HG02938 (cell line): Measurements from ENCODE around the gene SNX19.
"Not testable (repeated sequence)": the region's sequence is repeated elsewhere in the genome, so short reads cannot be mapped to it uniquely, and the experiment has no call there.

Source experiments
- ATAC-seq: cut with Tn5 transposase; IDR thresholded peaks from one replicate; pipeline ENCODE4 v1.9.1; 2021; ENCODE audit warnings: mild to moderate bottlenecking, moderate library complexity; ENCODE audit not compliant: unreplicated experiment

The SNX19 gene

GRCh38 chr11:130916238-130916855 lies at the start of gene SNX19:
Gene SNX19, minus strand, starts transcription at chr11:130916479. Its CDS starts 540 bp downstream, at chr11:130915939.
- peak; percentile 97 for ATAC-seq

- no peak for ATAC-seq
These were observed 47.9 kb upstream of the SNX19 start for GRCh38 chr11:130964058-130964792.

GRCh38 chr11:130947889-130948288 lies 31.6 kb upstream of the SNX19 start:
- ATAC-seq, result no peak

DNA sequence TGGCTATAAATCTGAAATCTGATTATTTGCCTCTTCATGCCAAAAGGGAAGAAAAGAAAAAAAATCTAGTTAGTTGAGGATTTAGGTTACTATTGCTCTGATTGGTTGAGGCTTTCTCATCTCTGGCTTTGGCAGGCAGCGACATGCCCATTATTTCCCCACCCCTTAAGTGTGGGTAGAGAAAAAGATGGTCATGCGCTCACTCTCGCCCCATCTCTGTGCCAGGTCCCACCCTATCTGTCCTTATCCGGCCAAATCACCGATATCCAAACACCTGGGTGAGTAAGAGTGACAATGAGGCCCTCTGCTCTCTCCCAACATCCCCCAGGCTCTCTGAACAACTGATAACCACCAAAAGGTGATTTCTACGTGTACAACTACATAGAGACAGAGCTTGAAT lies 31.2 kb upstream of the SNX19 start:
- no peak for ATAC-seq

GRCh38 chr11:130947058-130947457 lies 30.8 kb upstream of the SNX19 start:
- ATAC-seq, result no peak

- no peak for ATAC-seq
These were observed 29.6 kb upstream of the SNX19 start for GRCh38 chr11:130945896-130946295.

DNA sequence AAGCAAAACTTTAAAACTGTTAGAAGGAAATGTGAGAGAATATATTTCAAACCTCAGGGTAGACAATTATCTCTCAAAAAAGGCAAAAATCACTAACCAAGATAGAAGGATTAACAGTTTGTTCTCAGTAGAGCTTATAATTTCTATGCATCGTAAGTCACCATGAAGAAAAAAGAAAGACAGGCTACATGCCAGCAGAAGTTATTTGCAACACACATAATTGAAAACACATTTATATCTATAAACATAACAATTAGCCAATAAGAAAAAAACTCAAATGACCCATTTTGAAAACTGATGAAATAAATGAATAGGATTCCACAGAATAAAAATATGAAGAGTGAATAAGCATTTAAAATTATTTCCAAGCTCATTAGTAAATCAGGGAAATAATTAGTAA lies 24.4 kb upstream of the SNX19 start:
- ATAC-seq, result no peak

- no peak for ATAC-seq
These were observed 20.8 kb upstream of the SNX19 start for GRCh38 chr11:130937051-130937450.

- no peak for ATAC-seq
These were observed 15.9 kb upstream of the SNX19 start for GRCh38 chr11:130932086-130932712.

DNA sequence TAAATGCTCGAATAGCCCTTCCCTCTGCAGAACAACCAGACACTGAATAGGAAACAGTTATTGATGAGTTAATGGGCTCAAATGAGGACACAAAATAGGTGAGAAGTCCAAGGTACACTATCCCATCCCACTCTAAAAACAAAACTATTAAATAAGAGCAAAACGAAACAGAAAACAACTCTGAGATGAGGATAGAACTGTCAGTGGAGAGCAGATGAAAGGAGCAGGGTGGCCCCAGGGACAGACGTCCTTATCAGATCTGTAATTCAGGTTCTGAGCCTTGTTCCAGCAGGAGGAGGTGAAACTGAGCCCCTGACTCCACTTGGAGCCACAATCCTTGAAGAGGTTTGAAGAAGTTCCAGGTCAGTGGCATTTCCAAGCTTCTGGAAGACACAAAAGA lies 8.5 kb upstream of the SNX19 start:
- ATAC-seq, result no peak

DNA sequence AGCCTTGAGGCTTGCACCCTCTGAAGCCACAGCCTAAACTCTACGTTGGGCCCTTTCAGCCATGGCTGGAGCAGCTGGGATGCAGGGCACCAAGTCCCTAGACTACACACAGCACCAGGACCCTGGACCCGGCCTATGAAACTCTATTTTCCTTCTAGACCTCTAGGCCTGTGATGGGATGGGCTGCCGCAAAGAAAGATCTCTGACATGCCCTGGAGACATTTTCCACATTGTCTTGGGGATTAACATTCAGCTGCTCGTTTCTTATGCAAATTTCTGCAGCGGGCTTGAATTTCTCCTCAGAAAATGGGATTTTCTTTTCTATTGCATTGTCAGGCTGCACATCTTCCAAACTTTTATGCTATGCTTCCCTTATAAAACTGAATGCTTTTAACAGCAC lies 4.3 kb upstream of the SNX19 start:
- not testable (repeated sequence) for ATAC-seq

DNA sequence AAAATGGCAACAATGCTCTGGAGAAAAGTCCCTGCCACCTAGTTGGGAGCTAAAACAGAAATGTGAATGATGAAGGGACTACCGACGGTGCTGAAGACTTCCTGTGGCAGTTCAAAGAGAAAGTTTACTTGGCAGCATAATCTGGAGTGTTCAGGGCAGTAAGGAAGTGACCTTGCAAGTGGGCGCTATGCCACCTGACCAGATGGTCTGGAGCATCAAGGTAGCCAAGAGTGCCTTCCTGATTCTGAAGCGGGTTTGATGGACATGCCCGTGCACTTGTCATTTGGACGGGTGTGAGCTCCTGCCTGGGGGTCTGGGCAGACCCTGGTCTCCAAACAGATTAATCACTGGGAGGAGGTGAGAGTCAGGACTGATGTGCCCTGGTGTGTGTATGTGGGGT lies 1.8 kb upstream of the SNX19 start:
- ATAC-seq, result no peak

GRCh38 chr11:130916910-130917309 lies 631 bp upstream of the SNX19 start:
- no peak for ATAC-seq

DNA sequence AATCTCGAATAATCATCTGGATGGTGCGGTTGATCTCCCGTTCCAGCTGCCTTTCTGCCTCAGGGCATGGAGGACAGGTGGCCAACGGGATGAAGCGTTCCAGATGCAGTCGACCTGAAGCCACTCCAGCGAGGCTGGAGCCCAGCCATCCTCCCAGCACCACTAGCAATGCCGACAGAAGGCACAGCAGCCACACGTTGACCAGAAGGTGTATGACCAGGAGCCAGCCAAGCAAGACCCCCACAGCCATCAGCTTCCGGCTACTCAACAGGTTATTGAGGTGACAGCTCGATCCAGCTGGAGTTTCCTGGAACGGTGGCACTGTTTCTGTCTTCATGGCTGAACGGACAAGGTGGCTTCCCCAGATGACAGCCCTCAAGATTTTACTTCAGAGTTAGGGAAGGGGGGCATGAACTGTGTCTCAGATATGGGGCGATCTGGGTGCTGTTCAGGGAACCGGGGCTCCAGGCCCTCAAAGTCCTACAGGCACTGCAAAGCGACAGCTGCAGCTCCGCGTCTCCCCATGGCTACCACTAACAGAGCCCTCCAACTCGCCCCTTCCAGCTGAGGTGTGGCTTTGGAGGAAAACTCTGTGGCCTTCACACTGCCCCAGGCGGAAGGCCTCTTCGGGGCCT lies 559 bp downstream of the SNX19 start:
- ATAC-seq, result peak; percentile 39

- ATAC-seq, result no peak
These were observed 3.0 kb downstream of the SNX19 start for GRCh38 chr11:130913268-130913667.

DNA sequence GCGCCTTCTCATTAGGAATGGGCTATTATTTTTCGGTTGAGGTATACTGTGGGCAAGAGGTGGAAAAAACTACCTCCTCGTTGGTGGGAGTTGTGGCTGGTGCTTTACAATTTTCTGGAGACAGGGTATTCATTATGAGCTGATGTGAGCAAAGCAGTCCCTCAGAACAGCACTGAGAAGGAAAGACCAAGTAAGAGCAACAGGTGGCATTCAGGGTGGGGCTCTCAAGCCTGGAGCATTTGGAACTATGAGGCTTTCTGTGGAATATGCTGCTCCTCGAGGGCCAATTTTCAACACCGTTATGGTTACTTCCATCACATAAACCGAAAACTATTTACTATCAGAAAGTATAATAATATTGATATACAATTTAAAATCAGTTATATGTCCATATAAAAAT lies 3.7 kb downstream of the SNX19 start:
- no peak for ATAC-seq

DNA sequence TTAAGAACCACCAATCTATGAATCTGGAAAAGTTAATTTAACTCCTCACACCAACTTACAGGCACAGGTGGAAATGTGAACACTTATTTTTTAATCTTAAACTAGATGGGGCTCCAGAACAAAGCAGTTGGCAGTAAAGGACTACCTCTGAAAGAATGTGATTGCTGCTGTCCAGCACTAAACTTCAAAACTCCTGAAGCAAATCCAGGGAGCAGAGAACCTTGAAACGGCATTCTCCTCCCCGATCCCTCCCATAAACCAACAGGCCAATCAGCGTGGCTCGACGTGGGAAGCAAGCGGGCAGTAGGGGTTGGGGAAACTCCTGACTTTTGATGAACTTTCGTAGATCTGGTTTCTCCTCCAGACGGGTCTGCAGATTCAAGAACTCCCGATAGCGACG lies 5.0 kb downstream of the SNX19 start:
- ATAC-seq, result no peak

- no peak for ATAC-seq
These were observed 6.6 kb downstream of the SNX19 start for GRCh38 chr11:130909650-130910049.

DNA sequence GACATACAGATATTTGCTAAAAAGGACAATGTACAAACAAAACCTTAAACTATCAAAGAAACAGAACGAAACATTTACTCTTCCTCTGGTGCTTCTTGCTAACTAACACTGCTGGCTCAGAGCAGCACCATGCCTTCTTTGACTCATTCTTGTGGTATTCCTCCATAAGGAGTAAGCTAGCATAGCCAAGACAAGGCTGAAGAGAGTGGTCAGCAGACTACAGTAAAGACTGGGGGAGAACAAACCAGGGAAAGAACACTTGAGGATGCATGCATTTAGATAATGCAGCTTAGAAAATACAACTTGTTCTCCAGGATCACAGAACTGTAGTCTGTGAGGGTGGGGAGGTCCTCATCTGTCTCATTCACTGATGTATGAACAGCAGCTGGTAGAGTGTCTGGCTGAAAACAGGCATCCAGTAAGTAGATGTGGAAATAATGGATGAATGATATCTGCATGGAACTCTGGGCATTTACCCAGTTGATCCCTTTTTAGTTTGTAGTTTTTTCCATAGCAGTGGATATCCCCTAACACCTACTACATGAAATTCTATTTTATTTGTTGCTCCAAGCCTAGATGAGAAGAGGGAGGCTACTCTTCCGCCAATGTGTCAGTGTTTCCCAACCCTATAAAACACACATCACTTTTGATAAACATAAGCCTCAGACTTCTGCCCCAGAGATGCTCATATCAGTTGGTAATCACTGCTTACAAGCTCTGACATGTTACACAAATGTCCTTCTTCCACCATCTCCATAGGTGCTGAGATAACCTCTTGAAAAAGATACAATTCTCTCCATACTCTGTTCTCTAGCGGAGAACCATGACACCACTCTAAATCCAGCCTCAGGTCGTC lies 7.3 kb downstream of the SNX19 start:
- ATAC-seq, result no peak

DNA sequence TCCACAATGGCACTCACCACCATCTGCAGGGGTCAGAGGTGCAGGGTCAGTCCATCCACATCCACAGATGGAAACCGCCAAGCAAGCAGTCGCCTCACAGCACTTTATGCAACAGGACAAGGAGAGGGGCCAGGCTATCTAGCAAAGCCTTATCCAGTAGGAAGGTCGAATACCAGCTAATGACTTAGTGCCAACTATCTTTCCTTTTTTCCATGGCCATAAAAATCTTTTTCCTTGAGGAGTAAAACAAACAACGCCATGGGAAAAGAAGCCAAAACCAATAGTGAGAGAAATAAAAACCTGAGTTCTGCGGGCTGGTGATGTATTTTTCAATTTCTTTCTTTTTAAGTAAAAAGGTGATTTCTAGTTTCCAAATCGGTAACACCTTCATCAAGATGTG lies 8.2 kb downstream of the SNX19 start:
- ATAC-seq, result no peak

- ATAC-seq, result no peak
These were observed 9.1 kb downstream of the SNX19 start for GRCh38 chr11:130907229-130907628.
